C4-2B (cell line): ENCODE data around the gene TMEM95.

Source experiments
- H3K27ac ChIP-seq: fragments of 450-650 bp; 2 replicates; pipeline ENCODE4 v1.5.1; 2017
- ZFX ChIP-seq: fragments of 450-650 bp; IDR thresholded peaks from 2 replicates; pipeline ENCODE4 v1.6.1; 2017
- TF ChIP-seq, protein P1 (sequence below): fragments of 450-650 bp; conservative IDR thresholded peaks from 2 replicates; pipeline ENCODE4 v1.5.1; 2017; ENCODE audit warnings: mild to moderate bottlenecking

The TMEM95 gene

GRCh38 chr17:7389924-7390910 lies 35.3 kb downstream of the TMEM95 start:
- TF ChIP-seq ZFX: no peak
- TF ChIP-seq, protein P1, sequence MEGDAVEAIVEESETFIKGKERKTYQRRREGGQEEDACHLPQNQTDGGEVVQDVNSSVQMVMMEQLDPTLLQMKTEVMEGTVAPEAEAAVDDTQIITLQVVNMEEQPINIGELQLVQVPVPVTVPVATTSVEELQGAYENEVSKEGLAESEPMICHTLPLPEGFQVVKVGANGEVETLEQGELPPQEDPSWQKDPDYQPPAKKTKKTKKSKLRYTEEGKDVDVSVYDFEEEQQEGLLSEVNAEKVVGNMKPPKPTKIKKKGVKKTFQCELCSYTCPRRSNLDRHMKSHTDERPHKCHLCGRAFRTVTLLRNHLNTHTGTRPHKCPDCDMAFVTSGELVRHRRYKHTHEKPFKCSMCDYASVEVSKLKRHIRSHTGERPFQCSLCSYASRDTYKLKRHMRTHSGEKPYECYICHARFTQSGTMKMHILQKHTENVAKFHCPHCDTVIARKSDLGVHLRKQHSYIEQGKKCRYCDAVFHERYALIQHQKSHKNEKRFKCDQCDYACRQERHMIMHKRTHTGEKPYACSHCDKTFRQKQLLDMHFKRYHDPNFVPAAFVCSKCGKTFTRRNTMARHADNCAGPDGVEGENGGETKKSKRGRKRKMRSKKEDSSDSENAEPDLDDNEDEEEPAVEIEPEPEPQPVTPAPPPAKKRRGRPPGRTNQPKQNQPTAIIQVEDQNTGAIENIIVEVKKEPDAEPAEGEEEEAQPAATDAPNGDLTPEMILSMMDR: no peak
- no peak overlapping the region for H3K27ac ChIP-seq

GRCh38 chr17:7391307-7391706 lies 36.4 kb downstream of the TMEM95 start:
- no peak for TF ChIP-seq ZFX
- TF ChIP-seq, protein P1: no peak
- H3K27ac ChIP-seq: no peak overlapping the region

- no peak overlapping the region for H3K27ac ChIP-seq
- TF ChIP-seq, protein P1: no peak
- no peak for TF ChIP-seq ZFX
Observed at GRCh38 chr17:7392696-7393612, 38.0 kb downstream of the TMEM95 start.

DNA sequence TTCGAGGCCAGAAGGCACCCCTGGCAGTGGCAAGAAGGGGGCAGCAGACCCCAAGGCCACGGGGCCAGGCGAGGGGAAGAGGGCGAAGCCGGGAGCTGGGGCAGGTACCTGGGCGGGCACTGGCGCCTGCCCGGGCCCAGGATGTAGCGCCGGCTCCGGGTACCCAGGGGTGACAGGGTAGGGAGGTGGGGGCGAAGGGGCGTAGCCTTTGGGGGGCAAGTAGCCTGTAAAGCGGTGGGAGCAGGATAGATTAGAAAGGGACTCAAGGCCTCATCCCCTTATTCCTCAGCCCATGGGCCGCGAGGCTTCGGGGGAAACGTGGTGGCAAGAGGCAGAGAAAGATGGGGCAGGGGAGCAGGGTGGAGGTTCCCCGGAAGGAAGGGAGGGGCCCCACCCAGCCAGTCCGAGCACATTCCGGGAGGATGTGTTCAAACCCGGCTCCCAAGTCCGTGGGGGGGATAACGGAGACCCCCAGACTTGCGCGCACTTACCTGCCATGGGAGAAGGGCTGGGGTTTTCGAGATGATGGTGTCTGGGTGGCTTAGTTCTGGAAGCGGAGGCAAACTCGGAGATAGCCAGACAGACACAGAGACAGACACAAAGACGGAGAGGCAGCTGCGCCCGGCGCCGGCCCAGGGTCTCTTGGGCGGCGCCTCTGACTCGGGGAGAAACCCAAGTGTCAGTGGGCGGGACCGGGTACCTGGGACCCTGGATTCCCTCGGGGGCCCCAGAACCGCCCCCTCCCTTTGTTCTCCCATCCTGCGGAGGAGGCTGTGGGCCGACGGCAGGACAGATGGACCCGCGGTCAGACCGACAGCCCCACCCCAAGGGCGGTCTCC lies 38.9 kb downstream of the TMEM95 start:
- peak overlapping the region; percentile 82 for H3K27ac ChIP-seq
- TF ChIP-seq, protein P1: no peak
- no peak for TF ChIP-seq ZFX

DNA sequence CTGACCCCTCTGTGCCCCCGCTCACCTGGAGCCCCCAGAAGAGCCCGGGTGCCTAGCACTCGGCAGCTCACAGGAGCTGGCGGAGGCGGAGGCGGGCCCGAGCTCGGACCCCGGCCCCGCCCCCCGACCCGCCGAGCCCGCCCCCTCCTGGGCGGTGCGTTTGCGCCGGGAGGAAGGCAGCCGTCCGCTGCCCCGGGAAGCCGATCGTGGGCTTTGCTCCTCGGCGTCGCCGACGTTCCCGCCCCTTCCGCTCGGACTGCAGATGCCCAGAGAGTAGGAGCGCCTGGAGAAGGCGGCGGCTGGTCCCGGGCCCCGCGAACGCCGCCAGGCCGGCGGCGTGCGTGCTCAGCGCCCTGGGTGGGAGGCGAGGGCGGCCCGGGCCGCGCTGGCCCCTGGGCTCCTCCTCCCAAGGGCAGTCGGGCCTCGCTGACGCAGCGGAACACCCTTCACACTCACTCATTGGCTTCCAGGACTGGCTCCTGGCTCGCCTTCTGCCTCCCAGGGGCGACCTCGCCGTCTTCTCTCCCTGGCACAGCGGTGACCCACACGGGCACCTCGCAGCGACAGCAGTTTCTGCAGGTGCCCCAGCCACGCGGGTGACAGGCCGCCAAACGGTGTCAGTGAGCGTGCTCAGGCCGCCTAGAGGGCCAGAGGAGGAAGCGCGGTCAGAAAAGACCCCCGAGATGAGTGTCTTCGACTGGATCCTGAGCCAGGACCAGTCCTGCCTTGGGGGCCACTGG lies 39.7 kb downstream of the TMEM95 start, which contains the start of gene PLSCR3:
PLSCR3 (minus strand) TSS at position 74 of the 740 bp plus-strand sequence. CDS start 415 bp downstream, outside the sequence.
- peak within 1 kb of the TSS; percentile 82 for H3K27ac ChIP-seq
- TF ChIP-seq, protein P1: no peak; the same call in 1 of the 2 replicates
- TF ChIP-seq ZFX: peak; percentile 20; the same call in 1 of the 2 replicates

- TF ChIP-seq, protein P1: no peak
- TF ChIP-seq ZFX: no peak
- no peak overlapping the region for H3K27ac ChIP-seq
Observed at GRCh38 chr17:7396147-7396546, 41.2 kb downstream of the TMEM95 start.
